Common myeloid progenitor, CD34-positive (primary cell): Measurements from ENCODE around the gene TLX2.
A peak's percentile ranks its signal among the peaks of the same experiment; 100 is the strongest.

Source experiments
- CTCF ChIA-PET: fragments of 350-600 bp; sonication (Branson Sonifier 250); formaldehyde crosslinking; loops from one replicate; lab custom pipeline; 2021; ENCODE audit warnings: antibody characterized with exemption; lab: Charles Lee
- POLR2A ChIA-PET: fragments of 350-600 bp; sonication (Branson Sonifier 250); formaldehyde crosslinking; loops from one replicate; lab custom pipeline; 2021; ENCODE audit warnings: antibody characterized with exemption; lab: Charles Lee
- DNase-seq, 3 donors: peaks; one replicate each; pipeline versions ENCODE4 v3.0.0 to v3.0.0-alpha.2; 2013
- H3K27ac ChIP-seq, 2 experiments: 1 replicate in 1 of 2; 2 replicates in 1 of 2; pipeline ENCODE4 v1.7.0; 2013; ENCODE audit warnings: inconsistent platforms in 2 of 2, low read length in 2 of 2, mild to moderate bottlenecking in 2 of 2, low read depth in 1 of 2, moderate library complexity in 1 of 2; ENCODE audit not compliant: severe bottlenecking in 2 of 2, insufficient read depth in 1 of 2, poor library complexity in 1 of 2
- H3K27me3 ChIP-seq, 5 experiments: replicated peaks in 2 of 5; 1 replicate in 3 of 5; 2 replicates in 2 of 5; pipeline versions ENCODE4 v1.6.1 to v1.7.0; 2013; ENCODE audit warnings: low read length in 4 of 5, mild to moderate bottlenecking in 2 of 5, moderate library complexity in 2 of 5, inconsistent platforms in 1 of 5; ENCODE audit not compliant: insufficient read depth in 5 of 5, control insufficient read depth in 4 of 5
- H3K36me3 ChIP-seq, 4 experiments: 1 replicate in 2 of 4; 2 replicates in 2 of 4; pipeline versions ENCODE4 v1.6.1 to v1.7.0; 2013; ENCODE audit warnings: low read length in 3 of 4, control low read depth in 1 of 4, mild to moderate bottlenecking in 1 of 4; ENCODE audit not compliant: control insufficient read depth in 4 of 4, insufficient read depth in 4 of 4
- H3K4me1 ChIP-seq, 4 experiments: 1 replicate in 3 of 4; 2 replicates in 1 of 4; pipeline versions ENCODE4 v1.6.1 to v1.7.1; 2013; ENCODE audit warnings: low read length in 3 of 4, mild to moderate bottlenecking in 3 of 4, control low read depth in 1 of 4, inconsistent platforms in 1 of 4, moderate library complexity in 1 of 4; ENCODE audit not compliant: control insufficient read depth in 4 of 4, insufficient read depth in 4 of 4; ENCODE audit errors: control extremely low read depth in 1 of 4
- H3K4me3 ChIP-seq, 7 experiments: 1 replicate in 4 of 7; 2 replicates in 3 of 7; pipeline versions ENCODE4 v1.5.1 to v1.7.0; 2013; ENCODE audit warnings: mild to moderate bottlenecking in 7 of 7, low read length in 6 of 7, moderate library complexity in 6 of 7, inconsistent platforms in 2 of 7, low read depth in 2 of 7, control low read depth in 1 of 7; ENCODE audit not compliant: insufficient read depth in 4 of 7, control insufficient read depth in 1 of 7; ENCODE audit errors: extremely low read depth in 1 of 7
- H3K9me3 ChIP-seq, 5 experiments: 1 replicate in 4 of 5; 2 replicates in 1 of 5; pipeline versions ENCODE4 v1.6.1 to v1.7.1; 2013; ENCODE audit warnings: low read length in 4 of 5, mild to moderate bottlenecking in 2 of 5, inconsistent platforms in 1 of 5, low read depth in 1 of 5, moderate library complexity in 1 of 5; ENCODE audit not compliant: control insufficient read depth in 4 of 5, insufficient read depth in 2 of 5; ENCODE audit errors: control extremely low read depth in 1 of 5
- WGBS: methylation state at CpG from one replicate; pipeline ENCODE4 v1.1.5; 2013; ENCODE audit not compliant: insufficient coverage; 5-methylcytosine and 5-hydroxymethylcytosine counted together

Gene TLX2

GRCh38 chr2:74515981-74516633, 1.9 kb downstream of the TLX2 start:
- H3K36me3 ChIP-seq = no peaks in the 10 kb centered on the region
- DNase-seq = peak in 2 of 3 donors; percentile 70 to 73
- H3K27me3 ChIP-seq = peaks cover 13 to 95% (median 56%) of the 10 kb centered on the region in 5 experiments
- ChIA-PET POLR2A (interaction anchor here (0.9 to 1.1 kb wide), 2 partner anchors 10 to 13 kb away, joined by 3 read pairs; partner anchors contain the start of genes AUP1 and DQX1), CTCF (interaction anchor here (1.7 to 9.0 kb wide), 5 partner anchors 7 to 72 kb away, joined by 6 to 53 read pairs (median 14); partner anchors contain the start of genes AUP1, HTRA2 and PCGF1)
- peaks cover 0 to 6% (median 0%) of the 10 kb centered on the region in 5 experiments for H3K9me3 ChIP-seq
- H3K4me1 ChIP-seq = peaks cover 0 to 38% (median 30%) of the 10 kb centered on the region in 4 experiments
- H3K27ac ChIP-seq = no peak overlapping the region
- peak overlapping the region in 6 of 7 experiments; percentile 26 to 64 (median 52) for H3K4me3 ChIP-seq
- WGBS = 3% methylated on average over 63 of the region's 72 CpGs

- POLR2A ChIA-PET = interaction anchor here (0.9 to 1.1 kb wide), 2 partner anchors 10 to 12 kb away, joined by 3 read pairs; partner anchors contain the start of genes AUP1 and DQX1
Measured at GRCh38 chr2:74516650-74517049, 2.4 kb downstream of the TLX2 start.

DNA sequence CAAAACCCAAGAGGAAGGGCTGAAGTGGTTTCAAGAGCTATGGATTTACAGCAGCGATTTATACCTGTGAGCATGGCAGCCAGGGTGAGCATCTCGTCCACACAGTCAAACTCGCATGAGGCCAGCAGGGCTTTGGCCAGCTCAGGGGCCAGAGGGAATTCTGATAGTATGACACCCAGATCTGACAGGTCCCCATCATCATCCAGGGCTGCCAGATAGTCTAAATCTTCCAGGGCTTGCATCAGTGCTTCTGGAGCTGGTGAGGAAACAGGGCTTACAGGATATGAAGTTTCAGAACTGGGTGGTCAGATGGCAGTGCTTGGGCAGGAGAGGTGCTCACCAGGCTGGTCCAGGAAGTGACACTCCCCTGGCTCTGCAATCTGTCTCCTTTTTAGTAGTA, 8.3 kb downstream of the TLX2 start:
- no peaks in the 10 kb centered on the region for H3K4me1 ChIP-seq
- no peak for DNase-seq
- POLR2A ChIA-PET = no interaction called here
- no peaks in the 10 kb centered on the region for H3K9me3 ChIP-seq
- no peak overlapping the region for H3K4me3 ChIP-seq
- 85% methylated on average over 3 of the region's 3 CpGs for WGBS
- peaks cover 6 to 24% (median 18%) of the 10 kb centered on the region in 4 experiments for H3K36me3 ChIP-seq
- peaks cover 4 to 40% (median 16%) of the 10 kb centered on the region in 5 experiments for H3K27me3 ChIP-seq
- H3K27ac ChIP-seq = no peak overlapping the region
- CTCF ChIA-PET = interaction anchor here (0.8 to 9.0 kb wide), 6 partner anchors 9 to 50 kb away, joined by 3 to 53 read pairs (median 3); partner anchors contain the start of genes AUP1, HTRA2, MRPL53 and PCGF1

More at GRCh38 chr2:74516650-74517049, 2.4 kb downstream of the TLX2 start:
- peaks cover 0 to 6% (median 0%) of the 10 kb centered on the region in 5 experiments for H3K9me3 ChIP-seq
- H3K4me3 ChIP-seq = peak overlapping the region in 3 of 7 experiments; percentile 47 to 64 (median 62)
- no peak overlapping the region for H3K27ac ChIP-seq
- H3K36me3 ChIP-seq = no peaks in the 10 kb centered on the region
- 76% methylated on average over 13 of the region's 13 CpGs for WGBS
- CTCF ChIA-PET = interaction anchor here (1.5 to 9.0 kb wide), 5 partner anchors 8 to 71 kb away, joined by 4 to 53 read pairs (median 14); partner anchors contain the start of genes AUP1, HTRA2 and PCGF1
- no peak for DNase-seq
- peaks cover 13 to 92% (median 51%) of the 10 kb centered on the region in 5 experiments for H3K27me3 ChIP-seq
- peaks cover 0 to 38% (median 30%) of the 10 kb centered on the region in 4 experiments for H3K4me1 ChIP-seq

DNA sequence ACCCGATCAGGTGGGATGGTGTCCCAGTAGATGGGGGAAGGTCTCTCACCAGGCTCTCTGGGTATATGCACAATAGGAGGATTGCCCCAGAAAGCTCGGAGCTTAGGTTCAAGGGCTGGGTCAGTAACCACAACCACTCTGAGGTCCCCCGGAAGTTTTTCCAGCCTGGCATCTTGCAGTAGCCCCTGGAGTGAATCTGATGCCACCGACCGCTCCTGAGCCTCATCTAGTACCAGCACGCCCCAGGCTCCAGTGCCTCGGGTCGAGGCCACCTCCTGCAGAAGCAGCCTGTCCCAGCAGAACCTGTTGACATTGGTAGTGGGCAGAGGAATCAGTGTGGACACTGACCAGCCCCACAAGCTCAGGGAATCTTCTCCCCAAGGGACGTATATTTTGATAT, 9.8 kb downstream of the TLX2 start:
- CTCF ChIA-PET = interaction anchor here (0.7 kb wide), 1 partner anchor 9 kb away, joined by 3 read pairs; no protein-coding TSS in a partner anchor
- no peak for DNase-seq
- Histone ChIP-seq H3K4me3 (no peak overlapping the region), H3K27me3 (peaks cover 2 to 25% (median 4%) of the 10 kb centered on the region in 5 experiments), H3K4me1 (peaks cover 0 to 15% (median 10%) of the 10 kb centered on the region in 4 experiments), H3K9me3 (no peaks in the 10 kb centered on the region), H3K27ac (no peak overlapping the region), H3K36me3 (peaks cover 6 to 34% (median 19%) of the 10 kb centered on the region in 4 experiments)
- WGBS = 95% methylated on average over 4 of the region's 9 CpGs
- POLR2A ChIA-PET = no interaction called here

- WGBS = 99% methylated on average over 9 of the region's 10 CpGs
- DNase-seq = no peak
- H3K36me3 ChIP-seq = peaks cover 6 to 34% (median 19%) of the 10 kb centered on the region in 4 experiments
- no peaks in the 10 kb centered on the region for H3K9me3 ChIP-seq
- peaks cover 0 to 15% (median 3%) of the 10 kb centered on the region in 5 experiments for H3K27me3 ChIP-seq
- peaks cover 0 to 16% (median 13%) of the 10 kb centered on the region in 4 experiments for H3K4me1 ChIP-seq
- H3K27ac ChIP-seq = no peak overlapping the region
- CTCF ChIA-PET = interaction anchor here (10.0 kb wide), 1 partner anchor 21 kb away, joined by 143 read pairs; the partner anchor contains the start of genes LBX2 and PCGF1
- H3K4me3 ChIP-seq = no peak overlapping the region
- POLR2A ChIA-PET = no interaction called here
Measured at GRCh38 chr2:74524955-74525716, 10.9 kb downstream of the TLX2 start.

- POLR2A ChIA-PET = interaction anchor here (1.0 kb wide), 1 partner anchor 10 kb away, joined by 3 read pairs; no protein-coding TSS in a partner anchor
- CTCF ChIA-PET = interaction anchor here (0.8 to 10.0 kb wide), 6 partner anchors 9 to 56 kb away, joined by 3 to 143 read pairs (median 3); partner anchors contain the start of genes LBX2 and PCGF1
- no peak within 1 kb of the TSS for H3K27ac ChIP-seq
Measured at GRCh38 chr2:74525717-74526648, 11.7 kb downstream of the TLX2 start, which contains the start of gene DQX1. TSS of gene DQX1 (minus strand) at chr2:74526231. CDS start at chr2:74525729, 502 bp downstream.

More at GRCh38 chr2:74525717-74526648, 11.7 kb downstream of the TLX2 start, which contains the start of gene DQX1:
- Histone ChIP-seq H3K27me3 (peaks cover 0 to 7% (median 0%) of the 10 kb centered on the region in 5 experiments), H3K4me3 (no peak within 1 kb of the TSS), H3K9me3 (no peaks in the 10 kb centered on the region), H3K36me3 (peaks cover 6 to 35% (median 19%) of the 10 kb centered on the region in 4 experiments), H3K4me1 (peaks cover 0 to 22% (median 19%) of the 10 kb centered on the region in 4 experiments)
- DNase-seq = peak; percentile 44 to 84 (median 70)
- WGBS = 90% methylated on average over 6 of the region's 11 CpGs
